Measurements from ENCODE around the gene NTN1. TPM values are rescaled to one million over a fixed set of nuclear protein-coding genes. Genes with fewer than 3 reads are reported as not detected.

NTN1 gene
- total RNA-seq, 1 experiment from 2014 or later = 4.2 TPM

DNA sequence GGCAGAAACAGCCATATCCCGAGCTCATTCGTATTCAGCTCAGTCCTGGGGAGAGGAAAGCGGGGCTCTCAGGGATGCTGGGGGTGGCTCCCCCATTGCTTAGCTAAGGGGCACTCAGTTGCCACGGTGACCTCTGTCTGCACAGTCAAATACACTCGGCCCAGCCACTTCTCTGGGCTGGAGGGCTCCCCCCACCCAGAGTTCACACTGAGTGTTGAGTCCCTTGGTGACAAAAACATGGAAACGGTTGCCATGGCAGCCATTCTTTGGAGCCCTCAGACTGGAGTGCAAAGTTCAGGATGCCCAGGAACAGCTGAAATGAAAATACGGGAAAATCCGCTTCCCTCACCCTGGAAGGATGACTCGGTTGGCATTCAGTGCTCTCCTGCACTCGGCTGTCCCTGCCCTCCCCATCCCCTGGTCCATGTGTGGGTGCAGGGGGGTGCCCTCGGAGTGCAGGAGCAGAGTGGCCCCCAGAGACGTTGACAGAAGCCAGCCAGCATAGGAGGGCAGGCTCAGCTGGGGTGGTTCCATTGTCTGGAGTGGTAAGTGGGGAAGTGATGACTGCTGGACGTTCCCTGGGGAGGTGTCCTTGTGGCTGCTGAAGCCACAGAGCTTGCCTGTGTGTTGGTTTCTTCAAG, 216.5 kb downstream of the NTN1 start:
- ChIA-PET POLR2A (no interaction called here), RAD21 (ENCODE audit: low non-redundant PET in 1 of 2, low total read pairs in 2 of 2, uncharacterized antibody in 2 of 2, unreplicated experiment in 2 of 2) (no interaction called here), CTCF (no interaction called here)
- TF ChIP-seq FOSL1 (IDR thresholded peaks at IDR 0.05; ENCODE audit: low read depth) (no peak), ZNF274 (IDR thresholded peaks at IDR 0.05; ENCODE audit: low read depth, low read length) (no peak), EZH2 (IDR thresholded peaks at IDR 0.05) (no peak), RAD21 (IDR thresholded peaks at IDR 0.05; ENCODE audit: low read depth) (no peak), POLR2A (IDR thresholded peaks at IDR 0.05; ENCODE audit: borderline replicate concordance, extremely low read depth, insufficient read depth, insufficient read length) (no peak), YY1 (IDR thresholded peaks at IDR 0.05; ENCODE audit: extremely low read depth, insufficient replicate concordance, low read depth, low read length) (no peak), SRF (IDR thresholded peaks at IDR 0.05; ENCODE audit: low read depth) (no peak)
- TF ChIP-seq, protein P1, sequence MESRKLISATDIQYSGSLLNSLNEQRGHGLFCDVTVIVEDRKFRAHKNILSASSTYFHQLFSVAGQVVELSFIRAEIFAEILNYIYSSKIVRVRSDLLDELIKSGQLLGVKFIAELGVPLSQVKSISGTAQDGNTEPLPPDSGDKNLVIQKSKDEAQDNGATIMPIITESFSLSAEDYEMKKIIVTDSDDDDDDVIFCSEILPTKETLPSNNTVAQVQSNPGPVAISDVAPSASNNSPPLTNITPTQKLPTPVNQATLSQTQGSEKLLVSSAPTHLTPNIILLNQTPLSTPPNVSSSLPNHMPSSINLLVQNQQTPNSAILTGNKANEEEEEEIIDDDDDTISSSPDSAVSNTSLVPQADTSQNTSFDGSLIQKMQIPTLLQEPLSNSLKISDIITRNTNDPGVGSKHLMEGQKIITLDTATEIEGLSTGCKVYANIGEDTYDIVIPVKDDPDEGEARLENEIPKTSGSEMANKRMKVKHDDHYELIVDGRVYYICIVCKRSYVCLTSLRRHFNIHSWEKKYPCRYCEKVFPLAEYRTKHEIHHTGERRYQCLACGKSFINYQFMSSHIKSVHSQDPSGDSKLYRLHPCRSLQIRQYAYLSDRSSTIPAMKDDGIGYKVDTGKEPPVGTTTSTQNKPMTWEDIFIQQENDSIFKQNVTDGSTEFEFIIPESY (IDR thresholded peaks at IDR 0.05; ENCODE audit: extremely low read depth, insufficient replicate concordance, low read length) = no peak
- no peaks in the 10 kb centered on the region for H3K36me3 ChIP-seq (ENCODE audit: control insufficient read depth in 1 of 2, insufficient read depth in 2 of 2, low read length in 2 of 2)
- ATAC-seq (no peak), DNase-seq (ENCODE audit: low read depth, low spot score) (no peak)
- no peaks in the 10 kb centered on the region for H3K9me2 ChIP-seq (ENCODE audit: insufficient read depth)
- H3K4me1 ChIP-seq (ENCODE audit: control insufficient read depth in 1 of 2, insufficient read depth in 2 of 2, low read length in 2 of 2) = peaks cover 13 to 16% of the 10 kb centered on the region in 2 experiments
- no peaks in the 10 kb centered on the region for H4K20me1 ChIP-seq (ENCODE audit: insufficient read depth)
- intact Hi-C loops (cut with micrococcal nuclease) = no loop called here
- H2AFZ ChIP-seq (ENCODE audit: low read depth, low read length, poor library complexity, severe bottlenecking) = no peak overlapping the region
- H3K9ac ChIP-seq (ENCODE audit: low read length) = no peak overlapping the region
- no peak overlapping the region for H3K27ac ChIP-seq (ENCODE audit: low read depth, low read length)
- no peaks in the 10 kb centered on the region for H3K27me3 ChIP-seq (ENCODE audit: insufficient read depth, low read length)
- BruUV-seq (replicated peaks) = no TSS peak
- H3K4me3 ChIP-seq (replicated peaks in 1 of 2; ENCODE audit: low read depth in 1 of 2, low read length in 2 of 2) = no peak overlapping the region
- H3K9me3 ChIP-seq (ENCODE audit: control insufficient read depth in 1 of 2, insufficient read depth in 1 of 2, low read depth in 1 of 2, low read length in 2 of 2) = no peaks in the 10 kb centered on the region
- no peaks in the 10 kb centered on the region for H3K79me2 ChIP-seq (ENCODE audit: insufficient read depth, low read length)
- H3K4me2 ChIP-seq (ENCODE audit: low read length) = no peak overlapping the region

Data from HCT116 (cell line).